ENCODE data around the gene JARID2.
"Not testable (repeated sequence)": the region's sequence is repeated elsewhere in the genome, so short reads cannot be mapped to it uniquely, and the experiment has no call there.

JARID2 gene

DNA sequence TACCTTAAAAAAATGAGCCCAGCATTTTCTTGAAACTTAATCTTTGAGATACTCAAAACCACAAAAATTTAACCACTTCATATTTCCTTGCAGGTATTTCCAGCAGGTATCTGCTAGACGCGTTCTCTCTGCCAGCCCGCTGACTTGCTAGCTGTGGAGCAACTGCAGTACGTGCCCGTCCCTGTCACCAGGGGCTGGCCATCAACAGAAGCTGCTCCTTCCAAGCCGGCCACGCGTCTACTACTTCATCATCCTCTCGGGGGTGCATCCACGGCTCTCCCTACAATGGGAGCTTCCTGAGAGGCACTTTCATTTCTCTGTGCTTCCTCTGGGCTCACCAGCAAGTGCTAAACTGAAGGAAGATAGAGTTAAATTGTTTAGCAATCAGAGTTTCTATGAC lies 284.5 kb downstream of the JARID2 start:
- no peak for DNase-seq

DNA sequence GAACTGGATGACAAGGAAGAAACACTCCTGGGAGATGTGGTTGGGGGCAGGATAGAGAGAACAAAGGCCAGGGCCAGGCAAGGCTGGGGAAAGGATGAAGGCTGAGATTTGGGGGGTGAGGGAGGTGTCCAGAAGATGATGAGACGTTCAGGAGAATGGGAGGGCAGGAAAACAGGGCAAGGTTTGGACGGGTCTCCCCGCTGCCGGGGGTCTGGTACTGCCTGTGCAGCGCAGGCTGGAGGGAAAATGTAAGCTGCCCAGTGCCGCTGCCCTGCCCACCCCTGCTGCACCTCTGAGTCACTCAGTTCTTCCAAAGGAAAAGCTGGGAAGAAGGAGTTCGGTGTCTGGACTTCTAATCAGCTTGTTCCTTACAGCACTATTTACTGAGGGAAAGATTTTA lies 286.1 kb downstream of the JARID2 start:
- no peak for DNase-seq

DNA sequence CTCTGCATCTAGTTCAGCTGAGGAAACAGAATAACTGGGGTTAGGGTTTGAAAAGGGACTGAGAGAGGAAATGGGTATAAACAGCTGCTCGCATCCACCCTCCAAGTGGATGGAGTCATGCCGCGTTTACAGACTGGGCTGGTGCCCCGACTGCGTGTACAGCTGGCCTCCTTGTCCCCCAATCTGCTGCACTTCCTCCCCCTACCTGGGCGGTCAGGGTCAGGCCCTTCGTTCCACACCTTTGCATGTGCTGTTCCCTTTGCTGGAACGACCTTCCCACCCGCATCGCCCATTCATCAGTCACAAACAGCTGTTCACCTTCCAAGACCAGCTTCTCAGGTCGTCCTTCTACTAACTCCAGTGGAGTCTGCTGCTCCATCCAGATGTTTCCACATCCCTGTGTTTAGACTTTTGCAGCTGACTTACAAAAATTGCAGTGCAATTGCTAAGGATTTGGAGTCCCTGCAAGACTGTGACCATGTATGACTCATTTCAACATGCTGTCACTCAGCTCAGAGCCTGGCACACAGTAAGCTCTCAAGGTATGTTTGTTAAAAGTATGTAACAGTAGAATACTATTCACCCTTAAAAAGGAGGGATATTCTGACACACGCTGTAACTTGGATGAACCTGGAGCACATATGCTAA lies 287.6 kb downstream of the JARID2 start:
- no peak for DNase-seq

- no peak for DNase-seq
These were observed 289.1 kb downstream of the JARID2 start for GRCh38 chr6:15534974-15535373.

GRCh38 chr6:15535495-15536197 lies 289.8 kb downstream of the JARID2 start:
- DNase-seq: no peak

GRCh38 chr6:15536198-15536955 lies 290.5 kb downstream of the JARID2 start:
- no peak for DNase-seq

DNA sequence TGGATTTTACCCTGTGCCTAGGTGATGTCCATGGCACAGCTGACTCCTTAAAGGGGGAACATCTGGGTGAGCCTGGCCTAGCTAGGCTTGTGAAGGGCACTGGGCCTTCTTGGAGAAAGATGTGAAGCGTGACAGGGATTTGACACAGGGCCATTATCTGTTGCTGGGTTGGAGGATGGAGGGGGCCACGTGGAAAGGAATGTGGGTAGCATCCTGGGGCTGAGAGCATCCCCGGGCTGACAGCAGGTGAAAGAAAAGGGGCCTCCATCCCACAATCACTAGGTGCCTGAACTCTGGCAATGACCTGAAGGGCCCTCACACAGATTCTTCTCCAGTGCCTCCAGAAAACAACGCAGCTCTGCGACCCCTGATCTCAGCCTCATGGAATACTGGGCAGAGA lies 292.2 kb downstream of the JARID2 start:
- no peak for DNase-seq

- no peak for DNase-seq
These were observed 293.1 kb downstream of the JARID2 start for GRCh38 chr6:15538766-15539495.

DNA sequence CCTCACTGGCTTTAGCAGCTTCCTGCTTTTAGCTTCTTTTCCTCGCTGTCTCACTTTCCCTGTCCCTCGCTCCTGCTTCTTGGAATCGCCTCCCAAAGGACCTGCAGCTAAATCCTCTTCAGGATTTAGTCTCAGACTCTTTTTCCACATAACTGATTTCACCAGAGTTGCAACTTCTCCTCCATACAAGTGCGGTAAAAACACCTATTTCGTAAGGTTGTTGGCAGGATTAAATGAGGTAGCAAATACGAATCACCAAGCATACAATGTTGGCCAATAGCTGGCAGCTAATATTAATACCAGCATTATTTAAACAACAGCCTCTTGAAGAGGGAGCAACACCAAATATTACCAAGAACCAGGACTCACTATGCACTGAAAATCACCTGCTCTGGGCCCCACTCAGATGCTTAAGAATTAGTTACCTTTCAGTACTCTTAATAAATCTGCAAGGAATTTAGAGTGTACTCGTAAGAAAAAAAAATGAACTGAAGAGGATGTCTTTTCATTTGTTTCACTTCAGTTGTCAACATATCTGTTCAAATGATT lies 293.9 kb downstream of the JARID2 start:
- no peak for DNase-seq

DNA sequence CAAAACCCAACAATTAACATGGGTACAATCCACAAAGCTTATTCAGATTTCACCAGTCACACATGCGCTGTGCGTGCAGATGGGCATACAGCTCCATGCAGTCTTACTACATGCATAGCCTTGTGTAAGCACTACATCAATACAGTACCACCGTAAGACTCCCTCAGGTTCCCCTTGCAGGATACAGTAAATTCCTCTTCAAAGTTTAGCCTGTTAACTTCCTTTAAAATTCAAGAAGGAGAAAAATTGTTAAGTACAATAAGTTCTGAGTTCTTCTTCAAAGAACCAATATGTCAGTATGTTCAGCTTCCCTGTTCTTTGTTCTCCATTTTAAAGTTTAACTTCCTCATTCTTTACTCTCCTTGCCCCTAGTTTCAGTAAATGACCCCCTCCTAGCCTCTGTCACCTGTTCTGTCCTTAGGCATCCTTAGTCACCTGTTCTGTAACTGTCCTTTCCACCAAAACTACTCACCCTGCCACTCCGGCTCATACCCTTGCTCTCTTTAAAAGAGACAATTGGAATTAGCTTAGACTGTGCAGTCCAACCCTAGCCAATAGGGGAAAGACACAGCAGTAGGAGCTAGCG lies 297.6 kb downstream of the JARID2 start:
- not testable (repeated sequence) for DNase-seq

GRCh38 chr6:15544321-15544900 lies 298.5 kb downstream of the JARID2 start:
- no peak for DNase-seq

DNA sequence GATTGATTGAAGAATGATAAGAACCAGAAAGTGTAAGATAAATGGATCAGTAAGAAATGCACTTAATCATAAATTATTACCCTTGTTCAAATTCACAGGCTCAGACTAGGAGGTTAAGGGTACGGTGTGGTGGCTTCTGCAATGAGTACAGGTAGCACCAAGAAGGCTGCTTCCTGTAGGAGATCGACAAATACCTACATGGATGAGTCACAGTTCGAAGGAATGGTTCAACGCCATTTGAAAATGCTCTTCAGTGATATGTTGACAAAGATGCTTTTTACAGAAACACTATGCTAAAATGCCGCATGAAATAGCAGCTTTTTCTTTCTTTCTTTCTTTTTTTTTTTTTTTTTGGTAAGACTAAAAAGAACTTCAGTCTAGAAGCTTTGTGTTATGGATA lies 300.7 kb downstream of the JARID2 start:
- DNase-seq: no peak

DNA sequence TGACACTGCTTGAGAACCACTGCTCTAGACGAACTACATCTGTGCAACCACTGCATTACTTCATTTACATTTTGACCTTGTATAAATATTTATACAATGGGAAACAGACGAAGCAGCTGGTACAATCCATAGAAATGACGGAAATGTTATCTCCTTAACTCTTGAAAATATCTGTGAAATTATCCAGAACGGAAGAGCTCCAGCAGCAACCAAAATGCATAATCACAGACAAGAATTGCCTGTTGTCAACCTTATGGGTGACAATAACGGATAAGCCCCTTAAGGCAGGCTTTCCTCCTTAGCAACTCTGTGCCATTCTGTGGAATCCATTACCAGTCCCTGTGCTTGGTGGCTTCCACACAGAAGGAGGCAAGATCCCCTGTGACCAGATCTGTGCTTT lies 301.5 kb downstream of the JARID2 start:
- DNase-seq: no peak

DNA sequence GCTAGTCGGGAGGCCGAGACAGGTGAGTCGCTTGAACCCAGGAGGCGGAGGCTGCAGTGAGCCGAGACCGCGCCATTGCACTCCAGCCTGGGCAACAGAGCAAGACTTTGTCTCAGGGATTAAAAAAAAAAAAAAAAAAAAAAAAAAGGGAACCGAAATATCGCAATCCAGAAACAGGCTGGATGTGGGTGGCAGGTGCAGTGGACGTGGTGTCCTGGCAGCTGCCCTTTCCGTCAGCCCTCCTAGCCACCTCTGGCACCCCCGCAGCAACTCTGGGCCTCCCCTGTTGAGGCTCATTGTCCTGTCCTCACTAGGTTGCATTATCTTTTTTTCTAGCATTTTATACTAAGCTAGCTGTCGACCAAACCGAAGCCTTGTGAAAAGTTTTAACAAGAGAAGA lies 303.5 kb downstream of the JARID2 start:
- DNase-seq: no peak

- DNase-seq: no peak
These were observed 304.8 kb downstream of the JARID2 start for GRCh38 chr6:15550546-15551123.

DNA sequence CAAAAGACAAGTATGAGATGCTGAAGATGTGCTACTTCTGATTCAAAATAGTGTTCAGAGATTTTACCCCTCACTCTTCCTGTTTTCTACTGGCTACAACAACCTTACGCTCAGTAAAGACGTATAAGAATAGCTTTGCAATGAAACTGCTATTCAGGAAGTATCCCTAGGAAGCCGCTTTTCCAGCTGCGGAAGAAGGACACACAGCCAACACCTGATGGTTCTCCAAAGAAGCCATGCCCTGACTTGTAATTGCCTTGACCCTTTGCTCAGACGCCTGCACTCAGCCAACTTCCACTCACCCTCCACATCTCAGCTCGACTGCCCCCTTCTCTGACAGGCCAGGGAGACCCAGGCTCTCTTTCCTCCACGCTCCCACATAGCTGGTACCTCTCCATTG lies 305.4 kb downstream of the JARID2 start:
- DNase-seq: no peak

DNA sequence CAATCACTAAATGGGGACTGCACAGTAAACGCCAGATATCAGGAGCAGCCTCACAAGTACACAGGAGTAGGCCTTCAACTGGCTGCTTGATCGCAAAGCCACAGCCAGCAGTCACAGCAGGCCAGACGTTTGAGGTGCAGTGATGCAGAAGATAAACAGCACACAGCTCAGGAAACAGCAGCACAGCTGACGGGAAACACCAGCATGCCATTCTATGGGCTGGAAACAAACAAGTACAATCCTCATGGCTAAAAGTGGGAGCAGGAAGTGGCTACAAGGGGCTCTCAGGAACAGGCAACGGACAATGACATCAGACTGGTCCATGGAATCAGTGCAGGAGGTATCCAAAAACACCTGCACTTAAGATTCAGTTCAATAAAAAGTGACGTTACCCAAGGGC lies 305.9 kb downstream of the JARID2 start:
- DNase-seq: no peak

DNA sequence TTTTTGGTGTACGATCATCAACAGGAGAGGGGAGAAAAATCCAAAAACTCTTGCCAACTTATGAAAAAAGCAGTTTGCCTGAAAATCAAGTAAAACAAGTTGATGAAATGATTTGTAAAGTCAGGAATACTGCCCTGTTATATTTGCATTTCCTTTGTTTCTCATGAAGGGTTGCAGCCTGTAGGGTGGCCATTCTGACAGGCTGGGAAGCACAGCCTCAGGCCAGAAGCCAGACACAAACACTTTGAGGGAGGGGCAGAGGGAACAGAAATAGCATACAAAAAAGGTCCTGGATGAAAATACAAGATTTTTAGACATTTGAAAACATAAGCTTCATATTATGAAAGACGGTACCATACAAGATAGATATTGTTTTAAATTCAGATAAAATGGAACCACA lies 307.2 kb downstream of the JARID2 start:
- DNase-seq: no peak

DNA sequence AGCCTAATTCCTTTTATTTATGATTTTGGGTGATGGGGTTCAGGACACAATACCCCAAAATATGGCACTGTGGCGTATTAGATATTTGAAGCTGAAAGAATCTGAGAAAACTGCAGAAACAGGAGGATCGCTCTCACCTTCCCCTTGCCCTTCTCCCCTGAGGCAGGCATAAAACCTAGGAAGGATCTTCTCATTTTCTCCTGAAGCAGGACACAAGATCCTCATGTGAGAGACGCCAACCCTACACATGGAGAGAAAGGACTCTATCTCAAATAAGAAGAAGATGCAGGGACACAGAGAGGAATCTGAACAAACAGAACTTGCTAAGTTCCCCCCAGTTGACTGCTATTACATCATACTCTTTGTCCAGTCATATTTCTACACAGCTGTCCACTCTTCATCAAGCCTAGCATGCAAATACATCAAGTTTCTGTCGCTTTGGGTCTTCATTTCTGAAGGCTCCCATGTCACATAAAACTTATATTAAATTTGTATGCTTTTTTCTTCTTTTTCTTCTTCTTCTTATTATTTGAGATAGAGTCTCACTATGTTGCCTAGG lies 307.9 kb downstream of the JARID2 start:
- DNase-seq: no peak

- DNase-seq: no peak
These were observed 308.8 kb downstream of the JARID2 start for GRCh38 chr6:15554728-15555100.

All from NCI-H1436 (cell line).